NOMO-1 treated with dmso at 0.1 percent for 144 hours (cell line): ENCODE results near the gene CPM.
"Not testable (repeated sequence)": the region's sequence is repeated elsewhere in the genome, so short reads cannot be mapped to it uniquely, and the experiment has no call there.

Source experiments
- DNase-seq: peaks from one replicate; lab custom pipeline; 2025; ENCODE audit not compliant: unreplicated experiment; lab: John Stamatoyannopoulos, UW

CPM gene

GRCh38 chr12:68831751-68832503, 101.0 kb downstream of the CPM start:
- no peak for DNase-seq

- no peak for DNase-seq
These were observed 101.7 kb downstream of the CPM start for GRCh38 chr12:68831272-68831671.

- DNase-seq: no peak
These were observed 104.3 kb downstream of the CPM start for GRCh38 chr12:68828672-68829068.

- no peak for DNase-seq
These were observed 104.9 kb downstream of the CPM start for GRCh38 chr12:68827895-68828671.

GRCh38 chr12:68825569-68826217, 107.3 kb downstream of the CPM start:
- no peak for DNase-seq

- DNase-seq: no peak
These were observed 108.2 kb downstream of the CPM start for GRCh38 chr12:68824597-68825250.

- no peak for DNase-seq
These were observed 108.8 kb downstream of the CPM start for GRCh38 chr12:68824131-68824530.

GRCh38 chr12:68823696-68824095, 109.3 kb downstream of the CPM start:
- DNase-seq: no peak

GRCh38 chr12:68821357-68822188, 111.4 kb downstream of the CPM start:
- no peak for DNase-seq

- DNase-seq: not testable (repeated sequence)
These were observed 113.5 kb downstream of the CPM start for GRCh38 chr12:68819481-68819880.

- DNase-seq: no peak
These were observed 116.8 kb downstream of the CPM start for GRCh38 chr12:68815928-68816800.

GRCh38 chr12:68815232-68815927, 117.6 kb downstream of the CPM start:
- no peak for DNase-seq

GRCh38 chr12:68814490-68815231, 118.3 kb downstream of the CPM start:
- DNase-seq: no peak

- DNase-seq: no peak
These were observed 119.8 kb downstream of the CPM start for GRCh38 chr12:68813242-68813593.

GRCh38 chr12:68812553-68813241, 120.3 kb downstream of the CPM start:
- no peak for DNase-seq

GRCh38 chr12:68811573-68811972, 121.4 kb downstream of the CPM start:
- not testable (repeated sequence) for DNase-seq

- DNase-seq: not testable (repeated sequence)
These were observed 123.0 kb downstream of the CPM start for GRCh38 chr12:68810027-68810389.
